Measurements from ENCODE around the gene HENMT1.
A peak's percentile ranks its signal among the peaks of the same experiment; 100 is the strongest.

HENMT1 gene

GRCh38 chr1:108610073-108610472 lies 50.8 kb downstream of the HENMT1 start (continued):
- TF ChIP-seq HIC1 (tag by site-specific recombination; IDR thresholded peaks at IDR 0.05), result no peak

GRCh38 chr1:108609483-108610049 lies 51.3 kb downstream of the HENMT1 start:
- POLR2A ChIA-PET, result no interaction called here
- CTCF ChIA-PET, result no interaction called here
- H3K4me3 ChIP-seq (ENCODE audit: low read depth, low read length), result no peak overlapping the region
- TF ChIP-seq ZIC2 (tag by site-specific recombination; IDR thresholded peaks at IDR 0.05) (peak; percentile 40), ZNF626 (tag by site-specific recombination; IDR thresholded peaks at IDR 0.05) (no peak), PATZ1 (tag by site-specific recombination; IDR thresholded peaks at IDR 0.05) (no peak), ZBTB17 (tag by site-specific recombination; IDR thresholded peaks at IDR 0.05) (peak; percentile 33; the same call in 1 of the 2 replicates), ZNF704 (tag by site-specific recombination; IDR thresholded peaks at IDR 0.05) (no peak)
- H3K4me1 ChIP-seq (ENCODE audit: control insufficient read depth, insufficient read depth, low read length), result peaks cover 8% of the 10 kb centered on the region
- H3K9me3 ChIP-seq (ENCODE audit: control insufficient read depth, insufficient read depth, low read depth, low read length), result no peaks in the 10 kb centered on the region
- H3K36me3 ChIP-seq (ENCODE audit: control insufficient read depth in 2 of 2, insufficient read depth in 1 of 2, low read length in 2 of 2), result peaks cover 0 to 10% of the 10 kb centered on the region in 2 experiments; a peak in 2 of 3 replicates
- no peak overlapping the region for H3K27ac ChIP-seq (ENCODE audit: extremely low read depth, low read depth, low read length)

GRCh38 chr1:108606478-108606877 lies 54.4 kb downstream of the HENMT1 start:
- no peaks in the 10 kb centered on the region for H3K9me3 ChIP-seq (ENCODE audit: control insufficient read depth, insufficient read depth, low read depth, low read length)
- H3K36me3 ChIP-seq (ENCODE audit: control insufficient read depth in 2 of 2, insufficient read depth in 1 of 2, low read length in 2 of 2), result peaks cover 0 to 21% of the 10 kb centered on the region in 2 experiments; a peak in 1 of 3 replicates
- POLR2A ChIA-PET, result no interaction called here
- no peak overlapping the region for H3K27ac ChIP-seq (ENCODE audit: extremely low read depth, low read depth, low read length)
- TF ChIP-seq ZNF621 (tag by site-specific recombination; IDR thresholded peaks at IDR 0.05), result no peak
- no peak for TF ChIP-seq ZNF248 (tag by site-specific recombination; IDR thresholded peaks at IDR 0.05)
- no peak for TF ChIP-seq ZNF548 (tag by site-specific recombination; IDR thresholded peaks at IDR 0.05)
- no peak for TF ChIP-seq ZNF645 (tag by site-specific recombination; IDR thresholded peaks at IDR 0.05)
- no peak for TF ChIP-seq YY2 (tag by site-specific recombination; IDR thresholded peaks at IDR 0.05)
- TF ChIP-seq ZSCAN16 (tag by site-specific recombination; IDR thresholded peaks at IDR 0.05), result no peak
- no peak for TF ChIP-seq ZSCAN30 (tag by site-specific recombination; IDR thresholded peaks at IDR 0.05)
- no peak for TF ChIP-seq ZNF184 (tag by site-specific recombination; IDR thresholded peaks at IDR 0.05)
- no peak for TF ChIP-seq KLF7 (tag by site-specific recombination; IDR thresholded peaks at IDR 0.05; ENCODE audit: borderline replicate concordance)
- TF ChIP-seq ZNF19 (tag by site-specific recombination; IDR thresholded peaks at IDR 0.05; ENCODE audit: low read depth), result no peak
- CTCF ChIA-PET, result interaction anchor here (0.8 kb wide), 1 partner anchor 44 kb away, joined by 3 read pairs; no protein-coding TSS in a partner anchor
- H3K4me3 ChIP-seq (ENCODE audit: low read depth, low read length), result no peak overlapping the region
- H3K4me1 ChIP-seq (ENCODE audit: control insufficient read depth, insufficient read depth, low read length), result peaks cover 8% of the 10 kb centered on the region

All from HEK293 (cell line).